ENCODE measurements around the gene PXMP4.

DNA sequence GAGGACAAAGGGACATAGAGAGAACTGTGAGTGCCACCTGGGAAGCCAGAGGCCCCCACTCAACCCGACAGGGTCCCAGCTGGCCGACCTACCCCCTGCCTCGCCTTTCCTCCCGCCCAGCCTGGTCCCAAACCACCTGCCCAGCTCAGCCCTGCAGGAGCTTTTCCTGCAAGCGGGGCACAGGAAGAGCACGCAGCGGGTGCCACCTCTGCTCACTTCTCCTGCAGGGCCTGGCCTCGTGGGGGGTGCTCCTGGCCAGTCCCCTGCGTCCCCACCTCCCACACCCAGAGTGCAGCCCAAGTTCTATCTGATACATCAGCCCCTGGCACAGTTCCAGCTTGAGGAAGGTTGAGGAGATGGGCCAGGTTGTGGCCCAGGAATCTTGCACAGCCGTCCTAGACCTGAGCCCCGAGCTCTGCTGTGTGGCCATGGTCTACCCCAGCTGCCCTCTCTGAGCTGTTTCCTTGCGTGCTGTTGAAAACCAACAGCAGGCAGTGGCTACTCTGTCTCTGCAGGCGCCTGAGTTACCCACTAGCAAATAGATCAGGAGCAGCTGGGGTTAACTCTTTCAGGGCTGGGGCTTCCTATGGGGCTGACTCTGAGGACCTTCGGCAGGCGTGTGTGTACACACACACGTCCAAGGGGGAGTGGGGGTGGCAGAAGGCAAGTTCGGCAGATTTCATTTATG lies 47.5 kb downstream of the PXMP4 start:
- TF ChIP-seq, protein P1, sequence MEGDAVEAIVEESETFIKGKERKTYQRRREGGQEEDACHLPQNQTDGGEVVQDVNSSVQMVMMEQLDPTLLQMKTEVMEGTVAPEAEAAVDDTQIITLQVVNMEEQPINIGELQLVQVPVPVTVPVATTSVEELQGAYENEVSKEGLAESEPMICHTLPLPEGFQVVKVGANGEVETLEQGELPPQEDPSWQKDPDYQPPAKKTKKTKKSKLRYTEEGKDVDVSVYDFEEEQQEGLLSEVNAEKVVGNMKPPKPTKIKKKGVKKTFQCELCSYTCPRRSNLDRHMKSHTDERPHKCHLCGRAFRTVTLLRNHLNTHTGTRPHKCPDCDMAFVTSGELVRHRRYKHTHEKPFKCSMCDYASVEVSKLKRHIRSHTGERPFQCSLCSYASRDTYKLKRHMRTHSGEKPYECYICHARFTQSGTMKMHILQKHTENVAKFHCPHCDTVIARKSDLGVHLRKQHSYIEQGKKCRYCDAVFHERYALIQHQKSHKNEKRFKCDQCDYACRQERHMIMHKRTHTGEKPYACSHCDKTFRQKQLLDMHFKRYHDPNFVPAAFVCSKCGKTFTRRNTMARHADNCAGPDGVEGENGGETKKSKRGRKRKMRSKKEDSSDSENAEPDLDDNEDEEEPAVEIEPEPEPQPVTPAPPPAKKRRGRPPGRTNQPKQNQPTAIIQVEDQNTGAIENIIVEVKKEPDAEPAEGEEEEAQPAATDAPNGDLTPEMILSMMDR (IDR thresholded peaks at IDR 0.05; ENCODE audit: poor library complexity, severe bottlenecking), result no peak
- no peak for TF ChIP-seq EP300 (conservative IDR thresholded peaks at IDR 0.05; ENCODE audit: poor library complexity, severe bottlenecking)
- no peak for TF ChIP-seq EZH2 (IDR thresholded peaks at IDR 0.05; ENCODE audit: borderline replicate concordance, insufficient read depth, low read length, poor library complexity, severe bottlenecking)
- no peak for TF ChIP-seq RAD21 (conservative IDR thresholded peaks at IDR 0.05)
- TF ChIP-seq, protein P2, sequence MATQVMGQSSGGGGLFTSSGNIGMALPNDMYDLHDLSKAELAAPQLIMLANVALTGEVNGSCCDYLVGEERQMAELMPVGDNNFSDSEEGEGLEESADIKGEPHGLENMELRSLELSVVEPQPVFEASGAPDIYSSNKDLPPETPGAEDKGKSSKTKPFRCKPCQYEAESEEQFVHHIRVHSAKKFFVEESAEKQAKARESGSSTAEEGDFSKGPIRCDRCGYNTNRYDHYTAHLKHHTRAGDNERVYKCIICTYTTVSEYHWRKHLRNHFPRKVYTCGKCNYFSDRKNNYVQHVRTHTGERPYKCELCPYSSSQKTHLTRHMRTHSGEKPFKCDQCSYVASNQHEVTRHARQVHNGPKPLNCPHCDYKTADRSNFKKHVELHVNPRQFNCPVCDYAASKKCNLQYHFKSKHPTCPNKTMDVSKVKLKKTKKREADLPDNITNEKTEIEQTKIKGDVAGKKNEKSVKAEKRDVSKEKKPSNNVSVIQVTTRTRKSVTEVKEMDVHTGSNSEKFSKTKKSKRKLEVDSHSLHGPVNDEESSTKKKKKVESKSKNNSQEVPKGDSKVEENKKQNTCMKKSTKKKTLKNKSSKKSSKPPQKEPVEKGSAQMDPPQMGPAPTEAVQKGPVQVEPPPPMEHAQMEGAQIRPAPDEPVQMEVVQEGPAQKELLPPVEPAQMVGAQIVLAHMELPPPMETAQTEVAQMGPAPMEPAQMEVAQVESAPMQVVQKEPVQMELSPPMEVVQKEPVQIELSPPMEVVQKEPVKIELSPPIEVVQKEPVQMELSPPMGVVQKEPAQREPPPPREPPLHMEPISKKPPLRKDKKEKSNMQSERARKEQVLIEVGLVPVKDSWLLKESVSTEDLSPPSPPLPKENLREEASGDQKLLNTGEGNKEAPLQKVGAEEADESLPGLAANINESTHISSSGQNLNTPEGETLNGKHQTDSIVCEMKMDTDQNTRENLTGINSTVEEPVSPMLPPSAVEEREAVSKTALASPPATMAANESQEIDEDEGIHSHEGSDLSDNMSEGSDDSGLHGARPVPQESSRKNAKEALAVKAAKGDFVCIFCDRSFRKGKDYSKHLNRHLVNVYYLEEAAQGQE (IDR thresholded peaks at IDR 0.05; ENCODE audit: borderline replicate concordance), result no peak
- no peak for TF ChIP-seq SMC3 (conservative IDR thresholded peaks at IDR 0.05; ENCODE audit: poor library complexity)

Measured in neural cell (in vitro differentiated cells).